Measurements from ENCODE around the gene MYBPC2.

The MYBPC2 gene

DNA sequence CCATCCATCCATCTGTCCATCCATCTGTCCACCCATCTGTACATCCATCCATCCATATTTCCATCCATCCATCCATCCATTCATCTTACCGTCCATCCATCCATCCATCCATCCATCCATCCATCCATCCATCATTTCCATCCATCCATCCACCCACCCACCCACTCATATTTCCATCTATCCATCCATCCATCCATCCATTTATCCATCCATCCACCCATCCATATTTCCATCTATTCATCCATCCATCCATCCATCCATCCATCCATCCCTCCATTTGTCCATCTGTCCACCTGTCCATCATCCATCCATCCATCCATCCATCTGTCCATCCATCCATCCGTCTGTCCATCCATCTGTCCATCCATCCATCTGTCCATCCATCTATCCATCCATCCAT lies 23.3 kb downstream of the MYBPC2 start (continued):
- TF ChIP-seq ZNF621 (tag by site-specific recombination; IDR thresholded peaks at IDR 0.05) (no peak), KLF17 (tag by site-specific recombination; IDR thresholded peaks at IDR 0.05) (no peak), ZNF768 (tag by site-specific recombination; IDR thresholded peaks at IDR 0.05) (no peak), ZNF274 (IDR thresholded peaks at IDR 0.05; ENCODE audit: low read length) (no peak), ZNF274 (tag by site-specific recombination; IDR thresholded peaks at IDR 0.05; ENCODE audit: borderline replicate concordance) (no peak), GLI2 (tag by site-specific recombination; IDR thresholded peaks at IDR 0.05; ENCODE audit: borderline replicate concordance, low read depth) (no peak), ZNF26 (tag by site-specific recombination; IDR thresholded peaks at IDR 0.05) (no peak), ZNF114 (tag by site-specific recombination; IDR thresholded peaks at IDR 0.05) (peak; percentile 72; the same call in 1 of the 2 replicates), OSR2 (tag by site-specific recombination; IDR thresholded peaks at IDR 0.05) (no peak), REPIN1 (tag by site-specific recombination; IDR thresholded peaks at IDR 0.05; ENCODE audit: low read depth) (no peak), EGR2 (tag by site-specific recombination; IDR thresholded peaks at IDR 0.05; ENCODE audit: low read depth) (0 out of 2 replicates have a peak, but pooled peaks have one; percentile 39), ZNF155 (tag by site-specific recombination; IDR thresholded peaks at IDR 0.05) (no peak), ZNF514 (tag by site-specific recombination; IDR thresholded peaks at IDR 0.05) (no peak), ZNF660 (tag by site-specific recombination; IDR thresholded peaks at IDR 0.05) (no peak), ZSCAN4 (tag by site-specific recombination; IDR thresholded peaks at IDR 0.05) (no peak), GLIS2 (tag by site-specific recombination; IDR thresholded peaks at IDR 0.05) (no peak), ZNF184 (tag by site-specific recombination; IDR thresholded peaks at IDR 0.05) (no peak), ZBTB17 (tag by site-specific recombination; IDR thresholded peaks at IDR 0.05) (peak; percentile 97), ZNF600 (tag by site-specific recombination; IDR thresholded peaks at IDR 0.05) (no peak), GLI4 (tag by site-specific recombination; IDR thresholded peaks at IDR 0.05) (no peak), ZNF792 (tag by site-specific recombination; IDR thresholded peaks at IDR 0.05) (no peak), ZFP69B (tag by site-specific recombination; IDR thresholded peaks at IDR 0.05) (no peak), ZNF510 (tag by site-specific recombination; IDR thresholded peaks at IDR 0.05; ENCODE audit: insufficient replicate concordance) (no peak), ZNF16 (tag by site-specific recombination; IDR thresholded peaks at IDR 0.05; ENCODE audit: low read depth) (no peak), ZNF776 (tag by site-specific recombination; IDR thresholded peaks at IDR 0.05; ENCODE audit: borderline replicate concordance) (no peak)
- TF ChIP-seq, protein P1, sequence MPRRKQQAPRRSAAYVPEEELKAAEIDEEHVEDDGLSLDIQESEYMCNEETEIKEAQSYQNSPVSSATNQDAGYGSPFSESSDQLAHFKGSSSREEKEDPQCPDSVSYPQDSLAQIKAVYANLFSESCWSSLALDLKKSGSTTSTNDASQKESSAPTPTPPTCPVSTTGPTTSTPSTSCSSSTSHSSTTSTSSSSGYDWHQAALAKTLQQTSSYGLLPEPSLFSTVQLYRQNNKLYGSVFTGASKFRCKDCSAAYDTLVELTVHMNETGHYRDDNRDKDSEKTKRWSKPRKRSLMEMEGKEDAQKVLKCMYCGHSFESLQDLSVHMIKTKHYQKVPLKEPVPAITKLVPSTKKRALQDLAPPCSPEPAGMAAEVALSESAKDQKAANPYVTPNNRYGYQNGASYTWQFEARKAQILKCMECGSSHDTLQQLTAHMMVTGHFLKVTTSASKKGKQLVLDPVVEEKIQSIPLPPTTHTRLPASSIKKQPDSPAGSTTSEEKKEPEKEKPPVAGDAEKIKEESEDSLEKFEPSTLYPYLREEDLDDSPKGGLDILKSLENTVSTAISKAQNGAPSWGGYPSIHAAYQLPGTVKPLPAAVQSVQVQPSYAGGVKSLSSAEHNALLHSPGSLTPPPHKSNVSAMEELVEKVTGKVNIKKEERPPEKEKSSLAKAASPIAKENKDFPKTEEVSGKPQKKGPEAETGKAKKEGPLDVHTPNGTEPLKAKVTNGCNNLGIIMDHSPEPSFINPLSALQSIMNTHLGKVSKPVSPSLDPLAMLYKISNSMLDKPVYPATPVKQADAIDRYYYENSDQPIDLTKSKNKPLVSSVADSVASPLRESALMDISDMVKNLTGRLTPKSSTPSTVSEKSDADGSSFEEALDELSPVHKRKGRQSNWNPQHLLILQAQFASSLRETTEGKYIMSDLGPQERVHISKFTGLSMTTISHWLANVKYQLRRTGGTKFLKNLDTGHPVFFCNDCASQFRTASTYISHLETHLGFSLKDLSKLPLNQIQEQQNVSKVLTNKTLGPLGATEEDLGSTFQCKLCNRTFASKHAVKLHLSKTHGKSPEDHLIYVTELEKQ (tag by site-specific recombination; IDR thresholded peaks at IDR 0.05; ENCODE audit: borderline replicate concordance): no peak
- TF ChIP-seq, protein P2, sequence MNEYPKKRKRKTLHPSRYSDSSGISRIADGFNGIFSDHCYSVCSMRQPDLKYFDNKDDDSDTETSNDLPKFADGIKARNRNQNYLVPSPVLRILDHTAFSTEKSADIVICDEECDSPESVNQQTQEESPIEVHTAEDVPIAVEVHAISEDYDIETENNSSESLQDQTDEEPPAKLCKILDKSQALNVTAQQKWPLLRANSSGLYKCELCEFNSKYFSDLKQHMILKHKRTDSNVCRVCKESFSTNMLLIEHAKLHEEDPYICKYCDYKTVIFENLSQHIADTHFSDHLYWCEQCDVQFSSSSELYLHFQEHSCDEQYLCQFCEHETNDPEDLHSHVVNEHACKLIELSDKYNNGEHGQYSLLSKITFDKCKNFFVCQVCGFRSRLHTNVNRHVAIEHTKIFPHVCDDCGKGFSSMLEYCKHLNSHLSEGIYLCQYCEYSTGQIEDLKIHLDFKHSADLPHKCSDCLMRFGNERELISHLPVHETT (tag by site-specific recombination; IDR thresholded peaks at IDR 0.05): no peak
- TF ChIP-seq, protein P3, sequence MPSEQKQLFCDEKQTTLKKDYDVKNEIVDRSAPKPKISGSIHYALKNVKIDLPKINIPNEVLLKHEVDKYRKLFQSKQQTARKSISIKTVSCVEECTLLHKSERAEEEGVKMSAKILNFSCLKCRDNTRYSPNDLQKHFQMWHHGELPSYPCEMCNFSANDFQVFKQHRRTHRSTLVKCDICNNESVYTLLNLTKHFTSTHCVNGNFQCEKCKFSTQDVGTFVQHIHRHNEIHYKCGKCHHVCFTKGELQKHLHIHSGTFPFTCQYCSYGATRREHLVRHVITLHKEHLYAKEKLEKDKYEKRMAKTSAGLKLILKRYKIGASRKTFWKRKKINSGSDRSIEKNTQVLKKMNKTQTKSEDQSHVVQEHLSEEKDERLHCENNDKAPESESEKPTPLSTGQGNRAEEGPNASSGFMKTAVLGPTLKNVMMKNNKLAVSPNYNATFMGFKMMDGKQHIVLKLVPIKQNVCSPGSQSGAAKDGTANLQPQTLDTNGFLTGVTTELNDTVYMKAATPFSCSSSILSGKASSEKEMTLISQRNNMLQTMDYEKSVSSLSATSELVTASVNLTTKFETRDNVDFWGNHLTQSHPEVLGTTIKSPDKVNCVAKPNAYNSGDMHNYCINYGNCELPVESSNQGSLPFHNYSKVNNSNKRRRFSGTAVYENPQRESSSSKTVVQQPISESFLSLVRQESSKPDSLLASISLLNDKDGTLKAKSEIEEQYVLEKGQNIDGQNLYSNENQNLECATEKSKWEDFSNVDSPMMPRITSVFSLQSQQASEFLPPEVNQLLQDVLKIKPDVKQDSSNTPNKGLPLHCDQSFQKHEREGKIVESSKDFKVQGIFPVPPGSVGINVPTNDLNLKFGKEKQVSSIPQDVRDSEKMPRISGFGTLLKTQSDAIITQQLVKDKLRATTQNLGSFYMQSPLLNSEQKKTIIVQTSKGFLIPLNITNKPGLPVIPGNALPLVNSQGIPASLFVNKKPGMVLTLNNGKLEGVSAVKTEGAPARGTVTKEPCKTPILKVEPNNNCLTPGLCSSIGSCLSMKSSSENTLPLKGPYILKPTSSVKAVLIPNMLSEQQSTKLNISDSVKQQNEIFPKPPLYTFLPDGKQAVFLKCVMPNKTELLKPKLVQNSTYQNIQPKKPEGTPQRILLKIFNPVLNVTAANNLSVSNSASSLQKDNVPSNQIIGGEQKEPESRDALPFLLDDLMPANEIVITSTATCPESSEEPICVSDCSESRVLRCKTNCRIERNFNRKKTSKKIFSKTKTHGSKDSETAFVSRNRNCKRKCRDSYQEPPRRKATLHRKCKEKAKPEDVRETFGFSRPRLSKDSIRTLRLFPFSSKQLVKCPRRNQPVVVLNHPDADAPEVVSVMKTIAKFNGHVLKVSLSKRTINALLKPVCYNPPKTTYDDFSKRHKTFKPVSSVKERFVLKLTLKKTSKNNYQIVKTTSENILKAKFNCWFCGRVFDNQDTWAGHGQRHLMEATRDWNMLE (tag by site-specific recombination; conservative IDR thresholded peaks at IDR 0.05; ENCODE audit: low read depth): no peak
